HG03558 (cell line): ENCODE data around the gene CEP131.
"Not testable (repeated sequence)": the region's sequence is repeated elsewhere in the genome, so short reads cannot be mapped to it uniquely, and the experiment has no call there.

Source experiments
- ATAC-seq: cut with Tn5 transposase; IDR thresholded peaks from one replicate; pipeline ENCODE4 v1.9.1; 2021; ENCODE audit warnings: moderate number of reproducible peaks; ENCODE audit not compliant: unreplicated experiment; ENCODE audit errors: extremely low read depth

CEP131 gene

DNA sequence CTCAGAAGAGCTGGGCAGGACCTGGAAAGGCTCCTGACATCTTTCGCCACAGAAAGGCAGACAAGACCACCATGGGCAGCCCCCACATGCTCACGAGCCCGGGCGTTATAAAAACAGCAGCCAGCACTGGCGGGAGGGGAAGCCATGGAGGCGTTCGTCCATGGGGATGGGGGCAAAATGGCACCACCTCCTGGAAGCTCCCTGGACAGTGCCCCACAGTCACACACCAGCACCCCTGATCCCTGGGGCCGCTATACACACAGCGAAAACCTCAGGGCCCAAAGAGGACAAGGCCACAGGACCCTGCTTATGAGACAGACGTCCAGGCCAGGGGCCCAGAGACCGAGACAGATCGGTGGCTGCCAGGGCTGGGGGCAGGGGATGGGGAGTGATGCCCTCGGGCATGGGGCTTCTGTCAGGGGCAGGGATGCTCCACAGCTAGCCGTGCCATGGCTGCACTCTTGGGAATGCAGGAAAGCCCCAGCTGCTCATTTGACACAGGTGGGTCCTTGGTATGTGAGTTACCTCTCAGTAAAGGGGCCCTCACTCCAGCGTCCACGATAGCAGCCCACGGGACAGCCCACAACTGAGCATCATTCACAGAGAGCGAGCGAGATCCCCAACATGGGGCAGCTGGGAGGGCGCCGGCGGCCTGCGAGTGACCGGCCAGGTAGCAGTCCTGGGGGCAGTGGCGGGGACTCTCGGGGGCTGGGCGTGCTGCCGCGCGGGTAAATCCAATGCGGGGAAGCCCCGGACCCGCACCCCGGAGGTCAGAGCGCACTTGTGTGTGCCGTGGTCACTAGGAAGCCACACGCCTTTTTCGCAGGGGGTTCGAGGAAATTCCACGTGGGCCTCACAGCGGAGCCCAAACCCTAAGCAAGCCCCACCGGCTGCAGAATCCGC is 63.8 kb downstream of the CEP131 start:
- ATAC-seq = no peak

GRCh38 chr17:81157848-81158687 is 64.7 kb downstream of the CEP131 start:
- ATAC-seq = no peak

- ATAC-seq = no peak
Observed at GRCh38 chr17:81156866-81157805, 65.6 kb downstream of the CEP131 start.

DNA sequence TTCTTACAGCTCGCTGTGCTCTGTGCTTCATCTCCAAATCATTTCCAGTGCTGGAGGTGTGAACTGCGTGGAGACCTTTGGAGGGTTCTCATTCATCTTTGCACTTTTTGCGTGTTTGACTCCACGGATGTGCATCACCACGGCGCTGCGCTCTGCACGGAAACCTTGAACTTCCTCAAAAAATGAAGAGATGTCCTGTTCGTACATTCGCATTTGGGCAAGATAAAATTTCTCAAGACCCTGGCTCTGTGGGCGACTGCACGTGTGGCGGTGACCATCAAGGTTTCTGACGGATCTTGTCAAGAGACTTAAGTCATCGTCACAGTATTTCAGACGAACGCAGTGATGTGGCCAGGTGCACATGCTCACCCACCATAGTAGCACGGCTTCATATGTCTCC is 67.8 kb downstream of the CEP131 start:
- no peak for ATAC-seq

DNA sequence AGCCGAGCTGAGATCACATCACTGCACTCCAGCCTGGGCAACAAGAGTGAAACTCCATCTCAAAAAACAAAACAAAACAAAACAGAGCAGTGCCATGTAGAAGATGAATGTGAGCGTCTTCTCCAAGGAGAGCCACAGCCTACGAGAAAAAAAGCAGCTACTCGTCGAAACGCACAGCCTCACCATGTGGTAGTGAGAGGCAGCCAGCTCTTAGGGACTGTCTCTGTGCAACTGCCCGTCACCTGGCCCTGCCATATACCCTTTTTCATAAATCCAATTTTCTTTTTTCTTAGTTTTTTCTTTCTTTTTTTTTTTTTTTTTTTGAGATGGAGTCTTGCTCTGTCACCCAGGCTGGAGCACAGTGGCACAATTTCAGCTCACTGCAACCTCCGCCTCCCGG is 68.7 kb downstream of the CEP131 start:
- not testable (repeated sequence) for ATAC-seq

GRCh38 chr17:81153340-81153803 is 69.4 kb downstream of the CEP131 start:
- ATAC-seq = no peak

DNA sequence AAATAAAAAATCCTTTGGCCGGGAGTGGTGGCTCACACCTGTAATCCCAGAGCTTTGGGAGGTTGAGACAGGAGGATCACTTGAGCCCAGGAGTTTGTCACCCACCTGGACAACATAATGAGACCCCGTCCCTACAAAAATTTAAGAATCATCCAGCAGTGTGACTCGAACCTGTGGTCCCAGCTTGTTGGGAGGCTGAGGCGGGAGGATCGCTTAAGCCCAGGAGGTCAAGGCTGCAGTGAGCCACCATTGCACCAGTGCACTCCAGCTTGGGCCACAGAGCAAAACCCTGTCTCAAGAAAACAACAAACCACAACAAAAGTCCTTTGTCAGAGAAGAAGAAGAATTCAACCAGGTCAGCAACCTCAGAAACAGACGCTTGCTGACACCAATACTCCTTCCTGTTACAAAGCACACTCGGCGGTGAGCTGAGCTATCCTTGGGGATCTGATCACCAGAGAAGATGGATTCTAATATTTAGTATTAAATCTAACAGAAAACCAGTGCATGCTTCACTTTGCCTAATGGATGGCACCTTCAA is 70.4 kb downstream of the CEP131 start:
- no peak for ATAC-seq

- ATAC-seq = no peak
Observed at GRCh38 chr17:81151278-81151677, 71.5 kb downstream of the CEP131 start.

DNA sequence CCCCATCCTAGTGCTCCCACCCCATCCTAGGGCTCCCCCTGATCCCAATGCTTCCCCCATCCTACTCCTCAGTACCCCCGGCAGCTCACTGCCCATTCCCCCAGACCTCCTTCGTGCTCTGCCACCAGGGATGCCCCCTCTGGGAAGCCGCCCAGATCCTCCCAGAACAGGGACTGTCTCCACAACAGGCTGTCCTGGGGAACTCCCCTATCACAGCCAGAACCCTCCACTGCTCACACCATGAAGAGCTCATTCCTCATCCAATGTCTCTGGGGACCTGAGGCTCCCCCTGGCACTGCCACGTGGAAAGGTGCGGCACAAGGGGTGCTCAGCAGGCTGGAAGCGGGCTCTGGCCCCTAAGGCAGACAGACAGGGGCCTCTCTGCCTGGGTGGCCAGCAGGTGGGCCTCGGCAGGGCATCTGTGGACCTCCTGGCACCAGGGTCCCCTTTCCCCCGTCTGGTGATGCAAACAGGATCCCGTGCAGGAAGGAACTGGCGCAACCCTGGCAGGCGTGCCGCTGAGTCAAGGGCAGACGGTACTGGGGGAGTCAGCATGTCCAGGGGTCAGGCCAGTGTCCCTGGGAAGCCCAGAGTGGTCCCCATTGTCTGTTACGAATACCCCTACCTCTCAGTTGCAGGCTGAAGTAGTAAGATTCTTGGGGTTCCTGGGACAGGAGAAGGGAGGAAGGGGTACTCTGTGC is 72.2 kb downstream of the CEP131 start:
- no peak for ATAC-seq

GRCh38 chr17:81148986-81149533 is 73.7 kb downstream of the CEP131 start:
- no peak for ATAC-seq

- no peak for ATAC-seq
Observed at GRCh38 chr17:81148571-81148970, 74.2 kb downstream of the CEP131 start.

DNA sequence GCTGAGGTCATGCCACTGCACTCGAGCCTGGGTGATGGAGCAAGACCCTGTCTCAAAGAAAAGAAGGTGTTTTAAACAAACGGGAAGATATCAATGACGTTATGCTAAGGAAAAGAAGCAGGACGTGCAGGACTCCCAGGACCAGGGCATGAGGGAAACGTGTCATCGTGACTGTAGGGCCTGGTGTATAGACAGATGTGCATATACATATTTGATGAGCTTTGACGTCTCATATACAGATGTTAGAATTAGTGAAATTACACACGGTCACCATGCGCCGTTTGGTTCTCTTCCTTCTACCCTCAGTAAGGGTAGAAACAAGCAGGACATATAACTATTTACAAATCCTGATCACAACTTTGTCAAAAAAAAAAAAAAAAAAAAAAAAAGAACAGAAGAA is 75.1 kb downstream of the CEP131 start:
- ATAC-seq = no peak

- not testable (repeated sequence) for ATAC-seq
Observed at GRCh38 chr17:81146208-81146607, 76.6 kb downstream of the CEP131 start.

DNA sequence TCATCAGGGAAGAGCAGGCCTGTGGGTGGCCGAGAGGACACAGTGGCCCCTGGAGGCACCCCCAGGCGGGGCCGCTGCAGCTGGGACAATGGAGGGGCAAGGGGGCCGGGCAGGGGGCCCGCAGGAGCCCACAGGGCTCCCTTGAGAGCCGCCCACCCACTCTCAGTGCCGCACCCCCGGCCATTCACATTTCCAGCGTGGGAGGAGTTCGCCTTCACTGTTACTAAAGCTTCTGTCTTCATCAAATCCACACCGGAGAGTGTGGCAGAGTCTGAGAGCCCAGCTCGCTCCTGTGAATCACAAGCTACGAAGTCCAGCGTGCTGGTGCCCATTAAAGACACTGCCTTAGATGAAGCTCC is 78.4 kb downstream of the CEP131 start:
- ATAC-seq = no peak

DNA sequence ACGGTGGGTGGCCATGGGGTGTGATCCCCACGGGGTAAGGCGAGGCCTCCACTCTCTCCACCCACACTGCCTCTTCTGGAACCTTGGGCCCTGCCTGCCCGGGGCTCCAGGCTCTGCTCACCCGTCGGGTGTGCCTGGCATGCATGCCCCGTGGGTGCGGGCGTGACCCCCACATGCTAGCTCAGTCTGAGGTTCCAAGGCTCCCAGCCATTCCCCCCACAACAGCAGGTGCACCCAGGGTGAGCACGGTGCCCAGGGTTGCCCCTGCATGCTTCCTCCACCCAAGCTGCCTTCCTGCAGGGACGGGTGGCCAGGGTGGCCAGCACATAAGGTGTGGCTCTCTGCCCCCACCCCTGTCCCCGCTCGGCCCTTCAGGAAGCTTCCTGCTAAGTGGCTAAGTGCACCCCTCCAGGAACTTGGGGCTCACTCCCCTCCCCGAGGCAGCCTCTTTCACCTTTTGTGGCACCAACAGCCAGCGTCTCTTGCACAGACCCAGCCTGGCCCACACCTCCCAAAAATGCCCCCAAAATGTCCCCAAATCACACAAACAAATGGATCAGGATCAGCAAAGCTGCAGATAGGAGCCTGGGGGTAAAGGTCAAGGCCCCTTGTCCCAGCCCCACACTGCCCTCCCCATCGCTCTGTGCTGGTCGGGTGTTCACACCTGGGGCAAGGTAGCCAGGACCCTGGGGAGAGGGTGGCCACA is 78.9 kb downstream of the CEP131 start:
- ATAC-seq = no peak

- ATAC-seq = no peak
Observed at GRCh38 chr17:81143200-81143527, 79.6 kb downstream of the CEP131 start.

GRCh38 chr17:81142301-81143199 is 80.2 kb downstream of the CEP131 start:
- ATAC-seq = no peak

GRCh38 chr17:81140695-81141094 is 82.1 kb downstream of the CEP131 start:
- no peak for ATAC-seq
